ENCODE measurements around the gene MUCL3.

Gene MUCL3

GRCh38 chr6:30942338-30943060 lies 1.7 kb downstream of the MUCL3 start:
- Histone ChIP-seq H3K4me3 (peak overlapping the region; percentile 57), H3K36me3 (ENCODE audit: insufficient read depth, low read length) (no peaks in the 10 kb centered on the region), H3K27ac (no peak overlapping the region), H3K9ac (ENCODE audit: insufficient read length) (no peak overlapping the region), H3K9me3 (ENCODE audit: low read depth, low read length) (no peaks in the 10 kb centered on the region)
- no peak for TF ChIP-seq EZH2 (IDR thresholded peaks at IDR 0.05)
- no peak for TF ChIP-seq FOXP2 (optimal IDR thresholded peaks at IDR 0.05; ENCODE audit: control extremely low read depth, extremely low read length, insufficient read depth)
- no peak for TF ChIP-seq POLR2AphosphoS5 (IDR thresholded peaks at IDR 0.05; ENCODE audit: borderline replicate concordance, low read depth, low read length)
- DNase-seq (ENCODE audit: low read depth, low spot score), result peak; percentile 88

GRCh38 chr6:30944051-30944450 lies 3.3 kb downstream of the MUCL3 start:
- no peak for DNase-seq (ENCODE audit: low read depth, low spot score)
- no peak overlapping the region for H3K9ac ChIP-seq (ENCODE audit: insufficient read length)
- H3K4me3 ChIP-seq, result no peak overlapping the region
- H3K9me3 ChIP-seq (ENCODE audit: low read depth, low read length), result no peaks in the 10 kb centered on the region
- TF ChIP-seq FOXP2 (optimal IDR thresholded peaks at IDR 0.05; ENCODE audit: control extremely low read depth, extremely low read length, insufficient read depth) (no peak), EZH2 (IDR thresholded peaks at IDR 0.05) (no peak), POLR2AphosphoS5 (IDR thresholded peaks at IDR 0.05; ENCODE audit: borderline replicate concordance, low read depth, low read length) (no peak)
- H3K36me3 ChIP-seq (ENCODE audit: insufficient read depth, low read length), result no peaks in the 10 kb centered on the region
- H3K27ac ChIP-seq, result no peak overlapping the region

GRCh38 chr6:30945281-30945680 lies 4.5 kb downstream of the MUCL3 start:
- Histone ChIP-seq H3K9ac (ENCODE audit: insufficient read length) (no peak overlapping the region), H3K4me3 (no peak overlapping the region), H3K27ac (no peak overlapping the region), H3K36me3 (ENCODE audit: insufficient read depth, low read length) (no peaks in the 10 kb centered on the region), H3K9me3 (ENCODE audit: low read depth, low read length) (no peaks in the 10 kb centered on the region)
- TF ChIP-seq EZH2 (IDR thresholded peaks at IDR 0.05) (no peak), POLR2AphosphoS5 (IDR thresholded peaks at IDR 0.05; ENCODE audit: borderline replicate concordance, low read depth, low read length) (no peak), FOXP2 (optimal IDR thresholded peaks at IDR 0.05; ENCODE audit: control extremely low read depth, extremely low read length, insufficient read depth) (no peak)
- no peak for DNase-seq (ENCODE audit: low read depth, low spot score)

- no peaks in the 10 kb centered on the region for H3K9me3 ChIP-seq (ENCODE audit: low read depth, low read length)
- no peak overlapping the region for H3K27ac ChIP-seq
- H3K36me3 ChIP-seq (ENCODE audit: insufficient read depth, low read length), result no peaks in the 10 kb centered on the region
- no peak overlapping the region for H3K9ac ChIP-seq (ENCODE audit: insufficient read length)
- TF ChIP-seq FOXP2 (optimal IDR thresholded peaks at IDR 0.05; ENCODE audit: control extremely low read depth, extremely low read length, insufficient read depth) (no peak), EZH2 (IDR thresholded peaks at IDR 0.05) (no peak), POLR2AphosphoS5 (IDR thresholded peaks at IDR 0.05; ENCODE audit: borderline replicate concordance, low read depth, low read length) (no peak)
- no peak for DNase-seq (ENCODE audit: low read depth, low spot score)
- H3K4me3 ChIP-seq, result no peak overlapping the region
These were observed 6.5 kb downstream of the MUCL3 start for GRCh38 chr6:30947231-30947630.

GRCh38 chr6:30948811-30949210 lies 8.0 kb downstream of the MUCL3 start:
- TF ChIP-seq EZH2 (IDR thresholded peaks at IDR 0.05), result no peak
- TF ChIP-seq FOXP2 (optimal IDR thresholded peaks at IDR 0.05; ENCODE audit: control extremely low read depth, extremely low read length, insufficient read depth), result no peak
- no peak for TF ChIP-seq POLR2AphosphoS5 (IDR thresholded peaks at IDR 0.05; ENCODE audit: borderline replicate concordance, low read depth, low read length)
- no peak overlapping the region for H3K9ac ChIP-seq (ENCODE audit: insufficient read length)
- DNase-seq (ENCODE audit: low read depth, low spot score), result no peak
- no peak overlapping the region for H3K4me3 ChIP-seq
- no peaks in the 10 kb centered on the region for H3K36me3 ChIP-seq (ENCODE audit: insufficient read depth, low read length)
- H3K27ac ChIP-seq, result no peak overlapping the region
- no peaks in the 10 kb centered on the region for H3K9me3 ChIP-seq (ENCODE audit: low read depth, low read length)

GRCh38 chr6:30951907-30952469 lies 11.2 kb downstream of the MUCL3 start:
- no peak overlapping the region for H3K4me3 ChIP-seq
- no peak for DNase-seq (ENCODE audit: low read depth, low spot score)
- H3K36me3 ChIP-seq (ENCODE audit: insufficient read depth, low read length), result no peaks in the 10 kb centered on the region
- TF ChIP-seq POLR2AphosphoS5 (IDR thresholded peaks at IDR 0.05; ENCODE audit: borderline replicate concordance, low read depth, low read length), result no peak
- no peak for TF ChIP-seq EZH2 (IDR thresholded peaks at IDR 0.05)
- no peak for TF ChIP-seq FOXP2 (optimal IDR thresholded peaks at IDR 0.05; ENCODE audit: control extremely low read depth, extremely low read length, insufficient read depth)
- H3K27ac ChIP-seq, result no peak overlapping the region
- H3K9me3 ChIP-seq (ENCODE audit: low read depth, low read length), result no peaks in the 10 kb centered on the region
- H3K9ac ChIP-seq (ENCODE audit: insufficient read length), result no peak overlapping the region

GRCh38 chr6:30954631-30955366 lies 14.0 kb downstream of the MUCL3 start:
- H3K4me3 ChIP-seq, result peak overlapping the region; percentile 72

GRCh38 chr6:30955367-30956042 lies 14.7 kb downstream of the MUCL3 start:
- Histone ChIP-seq H3K27ac (no peak overlapping the region), H3K9ac (ENCODE audit: insufficient read length) (peak overlapping the region; percentile 3), H3K9me3 (ENCODE audit: low read depth, low read length) (no peaks in the 10 kb centered on the region), H3K36me3 (ENCODE audit: insufficient read depth, low read length) (no peaks in the 10 kb centered on the region), H3K4me3 (peak overlapping the region; percentile 72)
- DNase-seq (ENCODE audit: low read depth, low spot score), result peak; percentile 45
- TF ChIP-seq POLR2AphosphoS5 (IDR thresholded peaks at IDR 0.05; ENCODE audit: borderline replicate concordance, low read depth, low read length), result peak; percentile 55; the same call in 1 of the 2 replicates
- TF ChIP-seq EZH2 (IDR thresholded peaks at IDR 0.05), result no peak

More at GRCh38 chr6:30954631-30955366, 14.0 kb downstream of the MUCL3 start:
- H3K27ac ChIP-seq, result no peak overlapping the region
- H3K9me3 ChIP-seq (ENCODE audit: low read depth, low read length), result no peaks in the 10 kb centered on the region
- TF ChIP-seq EZH2 (IDR thresholded peaks at IDR 0.05), result no peak
- no peak for TF ChIP-seq POLR2AphosphoS5 (IDR thresholded peaks at IDR 0.05; ENCODE audit: borderline replicate concordance, low read depth, low read length)
- TF ChIP-seq FOXP2 (optimal IDR thresholded peaks at IDR 0.05; ENCODE audit: control extremely low read depth, extremely low read length, insufficient read depth), result no peak
- H3K9ac ChIP-seq (ENCODE audit: insufficient read length), result no peak overlapping the region
- no peak for DNase-seq (ENCODE audit: low read depth, low spot score)
- no peaks in the 10 kb centered on the region for H3K36me3 ChIP-seq (ENCODE audit: insufficient read depth, low read length)

Data from SK-N-MC (cell line).